GM12874 (cell line): Measurements from ENCODE around the gene AHCTF1.

Experiments used
- CTCF ChIP-seq: IDR thresholded peaks from 2 replicates; pipeline ENCODE4 v1.5.1; 2011; ENCODE audit warnings: low read depth, mild to moderate bottlenecking, control low read depth, low read length, moderate library complexity; ENCODE audit not compliant: insufficient read depth

The AHCTF1 gene

GRCh38 chr1:246891105-246891504 is 40.6 kb downstream of the AHCTF1 start:
- TF ChIP-seq CTCF: no peak

- no peak for TF ChIP-seq CTCF
Observed at GRCh38 chr1:246888522-246888921, 43.2 kb downstream of the AHCTF1 start.

DNA sequence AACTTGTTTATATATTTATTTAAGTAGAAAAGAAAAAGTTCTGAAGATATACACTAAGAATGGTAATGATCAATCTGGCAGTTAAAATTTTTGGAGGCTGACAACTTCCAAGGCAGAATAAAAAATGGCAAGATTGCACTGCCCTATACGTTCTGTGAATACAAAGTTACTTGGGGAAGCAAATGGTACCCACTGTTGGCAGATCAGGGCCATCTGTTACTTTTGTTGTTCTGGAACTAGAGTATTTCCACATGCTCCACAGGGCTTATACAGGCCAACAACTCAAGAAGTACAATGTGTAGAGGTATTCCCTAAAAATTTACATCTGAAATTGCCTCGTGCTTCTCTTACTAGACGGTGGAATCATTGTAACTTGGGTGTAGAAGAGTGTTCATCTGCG is 53.2 kb downstream of the AHCTF1 start:
- TF ChIP-seq CTCF: no peak

GRCh38 chr1:246876431-246876830 is 55.3 kb downstream of the AHCTF1 start:
- no peak for TF ChIP-seq CTCF

DNA sequence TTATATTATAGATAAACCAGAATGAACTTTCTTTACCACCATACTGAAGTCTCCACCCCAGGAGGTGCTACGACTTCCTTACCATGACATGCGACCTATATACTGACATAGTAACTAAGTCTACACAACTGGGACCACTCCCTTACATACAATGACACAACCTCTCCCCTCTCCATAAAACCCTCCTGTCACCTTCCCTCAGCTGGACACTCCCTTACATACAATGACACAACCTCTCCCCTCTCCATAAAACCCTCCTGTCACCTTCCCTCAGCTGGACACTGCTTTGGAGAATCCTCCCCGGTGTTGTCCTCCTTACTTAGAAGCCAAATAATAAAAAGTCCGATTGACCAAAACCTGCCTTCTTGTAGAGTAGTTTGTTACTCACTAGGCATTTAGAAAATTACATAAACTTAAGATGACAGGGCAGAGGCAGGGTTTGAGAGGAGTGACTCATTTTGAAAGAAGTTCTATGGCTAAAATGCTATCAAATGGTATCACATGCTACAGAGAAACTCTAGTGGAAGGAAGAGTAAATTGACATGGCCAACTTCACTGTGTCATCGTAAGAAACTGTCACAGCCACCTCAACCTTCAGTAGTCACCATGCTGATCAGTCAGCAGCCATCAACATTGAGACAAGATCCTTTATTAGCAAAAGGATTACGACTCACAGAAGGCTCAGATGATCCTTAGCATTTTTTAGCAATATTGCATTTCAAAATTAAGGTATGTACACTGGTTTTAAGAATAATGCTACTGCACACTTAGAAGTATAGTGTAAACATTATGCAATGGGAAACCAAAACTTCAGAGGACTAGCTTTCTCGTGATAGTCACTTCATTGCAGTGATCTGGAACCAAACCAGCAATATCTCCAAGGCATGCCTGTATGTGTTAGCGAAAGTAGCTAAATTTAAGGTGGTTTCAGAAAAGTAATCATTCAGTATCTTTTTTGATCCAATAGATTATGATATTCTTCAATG is 56.4 kb downstream of the AHCTF1 start:
- TF ChIP-seq CTCF: no peak

- no peak for TF ChIP-seq CTCF
Observed at GRCh38 chr1:246865921-246866320, 65.8 kb downstream of the AHCTF1 start.

DNA sequence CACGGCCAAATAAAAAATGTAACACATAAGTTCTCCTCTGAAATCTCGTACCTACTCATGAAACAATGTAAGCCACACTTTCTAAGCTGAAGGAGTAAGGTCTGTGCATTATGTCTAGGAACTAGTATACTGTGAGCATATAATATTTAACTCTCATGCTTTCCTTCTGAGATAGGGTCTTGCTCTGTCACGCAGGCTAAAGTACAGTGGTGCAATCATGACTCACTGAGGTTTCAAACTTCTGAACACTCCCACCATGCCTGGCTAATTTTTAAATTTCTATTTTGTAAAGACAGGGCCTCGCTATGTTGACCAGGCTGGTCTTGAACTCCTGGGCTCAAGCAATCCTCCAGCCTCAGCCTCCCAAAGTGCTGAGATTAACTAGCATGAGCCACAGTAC is 71.3 kb downstream of the AHCTF1 start:
- no peak for TF ChIP-seq CTCF
